ENCODE measurements around the gene KLF2. TPM values are rescaled to one million over a fixed set of nuclear protein-coding genes. Genes with fewer than 3 reads are reported as not detected.
A peak's percentile ranks its signal among the peaks of the same experiment; 100 is the strongest.

The KLF2 gene
- total and polyA plus RNA-seq, 7 donors, result 2.8 to 49.3 (median 21.4) TPM

DNA sequence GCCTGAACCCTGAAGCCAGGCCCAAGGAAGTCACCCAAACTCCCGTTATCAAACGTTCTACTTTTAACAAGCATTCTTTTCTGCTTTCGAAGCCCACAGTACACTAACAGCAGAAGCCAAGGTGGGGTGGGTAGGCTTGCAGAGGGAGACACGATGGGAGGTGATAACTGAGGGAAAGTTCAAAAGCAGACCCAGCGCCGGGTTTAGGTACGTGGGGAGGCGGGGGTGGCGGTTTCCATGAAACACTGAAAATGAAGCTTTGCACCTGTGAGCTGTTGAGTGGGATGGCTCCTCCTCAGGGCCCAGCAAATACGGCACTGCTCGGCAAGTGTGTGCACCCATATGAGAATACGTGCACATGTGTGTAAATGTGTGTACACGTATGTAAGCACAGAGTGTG lies 49.8 kb downstream of the KLF2 start:
- intact Hi-C loops (cut with DNase I), result no loop called here
- no peaks in the 10 kb centered on the region for H3K9me3 ChIP-seq
- H3K4me3 ChIP-seq, result no peak overlapping the region
- peaks cover 0 to 24% (median 8%) of the 10 kb centered on the region in 4 donors for H3K4me1 ChIP-seq
- 84 to 93% methylated on average over 13 of the region's 13 CpGs for WGBS, 2 donors
- H3K27ac ChIP-seq, result no peak overlapping the region
- H3K36me3 ChIP-seq, result peaks cover 0 to 39% (median 22%) of the 10 kb centered on the region in 4 donors
- no peaks in the 10 kb centered on the region for H3K27me3 ChIP-seq
- TF ChIP-seq POLR2AphosphoS5 (IDR thresholded peaks at IDR 0.05) (no peak), EP300 (IDR thresholded peaks at IDR 0.05) (no peak), POLR2A (IDR thresholded peaks at IDR 0.05) (no peak)
- TF ChIP-seq, protein P1, sequence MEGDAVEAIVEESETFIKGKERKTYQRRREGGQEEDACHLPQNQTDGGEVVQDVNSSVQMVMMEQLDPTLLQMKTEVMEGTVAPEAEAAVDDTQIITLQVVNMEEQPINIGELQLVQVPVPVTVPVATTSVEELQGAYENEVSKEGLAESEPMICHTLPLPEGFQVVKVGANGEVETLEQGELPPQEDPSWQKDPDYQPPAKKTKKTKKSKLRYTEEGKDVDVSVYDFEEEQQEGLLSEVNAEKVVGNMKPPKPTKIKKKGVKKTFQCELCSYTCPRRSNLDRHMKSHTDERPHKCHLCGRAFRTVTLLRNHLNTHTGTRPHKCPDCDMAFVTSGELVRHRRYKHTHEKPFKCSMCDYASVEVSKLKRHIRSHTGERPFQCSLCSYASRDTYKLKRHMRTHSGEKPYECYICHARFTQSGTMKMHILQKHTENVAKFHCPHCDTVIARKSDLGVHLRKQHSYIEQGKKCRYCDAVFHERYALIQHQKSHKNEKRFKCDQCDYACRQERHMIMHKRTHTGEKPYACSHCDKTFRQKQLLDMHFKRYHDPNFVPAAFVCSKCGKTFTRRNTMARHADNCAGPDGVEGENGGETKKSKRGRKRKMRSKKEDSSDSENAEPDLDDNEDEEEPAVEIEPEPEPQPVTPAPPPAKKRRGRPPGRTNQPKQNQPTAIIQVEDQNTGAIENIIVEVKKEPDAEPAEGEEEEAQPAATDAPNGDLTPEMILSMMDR (IDR thresholded peaks at IDR 0.05), result no peak
- no peak for DNase-seq

DNA sequence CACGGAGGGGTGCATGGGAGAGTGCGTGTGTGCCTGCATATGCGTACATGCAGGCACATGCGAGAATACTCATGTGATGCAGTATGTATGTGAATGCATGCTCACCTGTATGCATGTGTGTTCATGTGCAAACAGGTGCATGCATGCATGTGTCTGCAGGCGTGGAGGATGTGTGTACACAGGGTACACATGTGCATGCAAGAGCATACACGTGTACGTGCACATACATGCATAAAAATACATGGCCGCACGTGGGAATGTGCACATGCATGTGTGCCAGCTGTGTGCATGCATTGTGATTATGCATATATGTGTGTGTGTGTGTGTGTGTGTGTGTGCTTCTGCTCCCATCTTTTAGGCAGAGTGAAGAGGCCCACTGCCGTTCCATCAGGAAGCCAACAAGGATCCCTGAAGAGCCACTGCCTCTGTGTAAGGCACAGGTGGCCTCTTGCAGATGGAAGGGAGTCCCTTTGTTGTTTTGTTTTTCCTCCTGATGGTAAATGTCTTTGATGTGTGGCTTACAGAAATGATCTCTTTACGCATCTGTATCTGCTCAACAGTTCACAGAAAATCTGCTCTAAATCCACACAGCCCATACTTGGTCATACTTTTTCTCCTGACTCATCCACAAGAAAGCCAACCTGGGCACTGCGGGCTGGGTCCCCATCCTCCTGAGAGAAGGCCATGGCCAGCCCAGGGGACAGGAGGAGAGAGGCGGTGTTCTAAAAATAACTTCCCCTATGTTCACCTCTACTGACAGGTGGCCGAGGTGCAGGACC lies 50.7 kb downstream of the KLF2 start:
- WGBS, 2 donors, result 93 to 96% methylated on average over 14 of the region's 14 CpGs
- Histone ChIP-seq H3K9me3 (no peaks in the 10 kb centered on the region), H3K4me1 (peaks cover 0 to 24% (median 8%) of the 10 kb centered on the region in 4 donors), H3K27me3 (no peaks in the 10 kb centered on the region), H3K27ac (no peak overlapping the region), H3K36me3 (peaks cover 0 to 39% (median 22%) of the 10 kb centered on the region in 4 donors), H3K4me3 (no peak overlapping the region)
- TF ChIP-seq, protein P1 (IDR thresholded peaks at IDR 0.05), result no peak
- no peak for TF ChIP-seq POLR2AphosphoS5 (IDR thresholded peaks at IDR 0.05)
- TF ChIP-seq EP300 (IDR thresholded peaks at IDR 0.05), result no peak
- TF ChIP-seq POLR2A (IDR thresholded peaks at IDR 0.05), result no peak
- intact Hi-C loops (cut with DNase I), result no loop called here
- DNase-seq, result no peak

DNA sequence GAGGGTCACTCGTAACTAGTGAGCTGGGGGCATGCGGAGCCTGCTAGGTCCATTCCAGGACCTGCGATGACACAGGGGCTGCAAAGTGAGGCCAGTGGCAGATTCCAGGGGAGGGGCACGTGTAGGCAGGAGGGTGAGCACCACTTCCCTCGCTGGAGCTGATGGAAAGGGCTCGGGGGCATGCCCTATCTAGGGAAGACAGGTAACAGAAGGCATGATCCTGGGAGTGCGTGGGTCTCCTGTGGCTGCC lies 51.2 kb downstream of the KLF2 start:
- Histone ChIP-seq H3K27me3 (no peaks in the 10 kb centered on the region), H3K4me3 (no peak overlapping the region), H3K4me1 (peaks cover 0 to 24% (median 8%) of the 10 kb centered on the region in 4 donors), H3K9me3 (no peaks in the 10 kb centered on the region), H3K36me3 (peaks cover 0 to 39% (median 22%) of the 10 kb centered on the region in 4 donors), H3K27ac (no peak overlapping the region)
- intact Hi-C loops (cut with DNase I), result no loop called here
- 81 to 84% methylated on average over 7 of the region's 7 CpGs for WGBS, 2 donors
- TF ChIP-seq, protein P1 (IDR thresholded peaks at IDR 0.05), result no peak
- TF ChIP-seq POLR2A (IDR thresholded peaks at IDR 0.05), result no peak
- no peak for TF ChIP-seq POLR2AphosphoS5 (IDR thresholded peaks at IDR 0.05)
- TF ChIP-seq EP300 (IDR thresholded peaks at IDR 0.05), result no peak
- no peak for DNase-seq

DNA sequence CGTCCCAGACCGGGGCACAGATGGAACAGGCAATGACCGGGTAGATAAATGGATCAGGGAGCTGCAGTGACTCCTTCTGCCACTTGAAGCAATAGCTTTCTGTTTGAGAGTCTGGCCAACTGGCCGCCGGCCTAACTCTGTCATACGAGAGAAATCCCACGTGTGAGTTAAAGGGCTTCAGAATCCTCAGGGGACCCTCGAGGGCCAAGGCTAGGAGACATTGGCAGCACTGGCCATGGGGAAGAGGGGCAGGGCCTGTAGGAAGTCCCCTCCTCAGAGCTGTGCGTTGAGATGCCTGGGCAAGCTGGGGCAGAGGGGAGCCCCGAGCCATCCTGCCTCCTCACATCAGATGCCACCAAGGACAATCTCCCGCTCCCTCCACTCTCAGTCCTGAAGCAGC lies 51.6 kb downstream of the KLF2 start:
- DNase-seq, result no peak
- Histone ChIP-seq H3K9me3 (no peaks in the 10 kb centered on the region), H3K27me3 (no peaks in the 10 kb centered on the region), H3K4me1 (peaks cover 0 to 24% (median 10%) of the 10 kb centered on the region in 4 donors), H3K4me3 (no peak overlapping the region), H3K36me3 (peaks cover 0 to 39% (median 22%) of the 10 kb centered on the region in 4 donors), H3K27ac (peak overlapping the region in 1 of 4 donors; percentile 8)
- WGBS, 2 donors, result 80 to 91% methylated on average over 11 of the region's 11 CpGs
- no peak for TF ChIP-seq POLR2AphosphoS5 (IDR thresholded peaks at IDR 0.05)
- no peak for TF ChIP-seq POLR2A (IDR thresholded peaks at IDR 0.05)
- TF ChIP-seq, protein P1 (IDR thresholded peaks at IDR 0.05), result no peak
- TF ChIP-seq EP300 (IDR thresholded peaks at IDR 0.05), result no peak
- intact Hi-C loops (cut with DNase I), result no loop called here
